Gastrocnemius medialis (tissue), 4 donors: ENCODE results near the gene MTERF1. TPM values are rescaled to one million over a fixed set of nuclear protein-coding genes. Genes with fewer than 3 reads are reported as not detected.

Experiments used
- ATAC-seq, 2 donors: fragments of 150-250 bp; one replicate each; pipeline ENCODE4 v1.9.1; 2016
- DNase-seq, 2 donors: peaks; one replicate each; pipeline ENCODE4 v3.0.0-alpha.2; 2019
- H3K27ac ChIP-seq, 4 donors: fragments of 200-600 bp; sonication (generic); 1 replicate in 1 of 4; 2 replicates in 3 of 4; pipeline ENCODE4 v1.5.1; 2016 to 2018; ENCODE audit warnings: mild to moderate bottlenecking in 2 of 4, moderate library complexity in 1 of 4
- H3K27me3 ChIP-seq, 3 donors: fragments of 200-600 bp; sonication (generic) in 2 of 3; 1 replicate in 1 of 3; 2 replicates in 2 of 3; pipeline versions ENCODE4 v1.5.1 to v1.6.0; 2016 to 2019; ENCODE audit warnings: mild to moderate bottlenecking in 1 of 3, moderate library complexity in 1 of 3
- H3K36me3 ChIP-seq, 2 donors: fragments of 200-600 bp; sonication (generic) in 1 of 2; one replicate each; pipeline ENCODE4 v1.5.1; 2017 to 2018
- H3K4me1 ChIP-seq, 2 donors: fragments of 200-600 bp; sonication (generic) in 1 of 2; one replicate each; pipeline ENCODE4 v1.5.1; 2016 to 2017; ENCODE audit warnings: mild to moderate bottlenecking in 2 of 2
- H3K4me3 ChIP-seq, 4 donors: fragments of 200-600 bp; sonication (generic) in 3 of 4; 1 replicate in 1 of 4; 2 replicates in 3 of 4; pipeline ENCODE4 v1.5.1; 2016 to 2019; ENCODE audit warnings: mild to moderate bottlenecking in 2 of 4
- H3K9me3 ChIP-seq, 3 donors: fragments of 200-600 bp; sonication (generic) in 2 of 3; 1 replicate in 1 of 3; 2 replicates in 2 of 3; pipeline ENCODE4 v1.5.1; 2016 to 2019
- CTCF ChIP-seq, 5 experiments: fragments of 450-650 bp in 3 of 5; fragments of 200-600 bp in 2 of 5; sonication (generic) in 2 of 5; IDR thresholded peaks in 4 of 5; conservative IDR thresholded peaks in 1 of 5; 1 replicate in 4 of 5; 2 replicates in 1 of 5; pipeline ENCODE4 v1.5.1; 2016 to 2019; ENCODE audit warnings: antibody characterized with exemption in 5 of 5, mild to moderate bottlenecking in 3 of 5, moderate library complexity in 3 of 5
- POLR2A ChIP-seq, 2 donors: fragments of 450-650 bp; IDR thresholded peaks; one replicate each; pipeline ENCODE4 v1.6.1; 2017; ENCODE audit warnings: antibody characterized with exemption in 2 of 2, mild to moderate bottlenecking in 2 of 2, moderate library complexity in 2 of 2
- in situ Hi-C, 4 donors: fragments of 200-750 bp; cut with MboI; loops; one replicate each; pipeline versions ENCODE4 v1.15.0 to v1.8.0; 2017; ENCODE audit warnings: low sequenced_read_pairs in 4 of 4
- intact Hi-C: fragments of 100-400 bp; cut with DNase I; formaldehyde crosslinking; loops from one replicate; pipeline ENCODE4 v1.15.1; 2023; ENCODE audit warnings: low total_unique reads
- total RNA-seq, 4 donors: library from RNA; depleted of rRNA; stranded (reverse); fragments of >200 nt; gene quantifications; one replicate each; pipeline versions ENCODE4 v1.1.0 to v1.2.3, GENCODE V29; 2016

MTERF1 gene
- total RNA-seq, 4 donors from 2014 or later = 3.3 to 5.5 (median 3.7) TPM

- H3K27me3 ChIP-seq = no peaks in the 10 kb centered on the region
- H3K9me3 ChIP-seq = no peaks in the 10 kb centered on the region
- no peaks in the 10 kb centered on the region for H3K36me3 ChIP-seq
- no peak for DNase-seq
- no peak overlapping the region for H3K27ac ChIP-seq
- H3K4me1 ChIP-seq = peaks cover 0 to 11% of the 10 kb centered on the region in 2 donors
- no peak for ATAC-seq
- TF ChIP-seq CTCF (IDR thresholded peaks at IDR 0.05 in 4 of 5, conservative IDR thresholded peaks at IDR 0.05 in 1 of 5) (no peak), POLR2A (IDR thresholded peaks at IDR 0.05) (no peak)
- in situ Hi-C loops (no loop called here), intact Hi-C loops (no loop called here)
- H3K4me3 ChIP-seq = no peak overlapping the region
Observed at GRCh38 chr7:91883676-91884362, 3.3 kb upstream of the MTERF1 start.

- ATAC-seq (peak in 1 of 2 donors; percentile 11), DNase-seq (no peak)
- peaks cover 0 to 11% of the 10 kb centered on the region in 2 donors for H3K4me1 ChIP-seq
- no peaks in the 10 kb centered on the region for H3K9me3 ChIP-seq
- H3K36me3 ChIP-seq = no peaks in the 10 kb centered on the region
- H3K4me3 ChIP-seq = peak overlapping the region; percentile 66 to 80 (median 76)
- no peak for TF ChIP-seq CTCF (IDR thresholded peaks at IDR 0.05 in 4 of 5, conservative IDR thresholded peaks at IDR 0.05 in 1 of 5)
- no peak for TF ChIP-seq POLR2A (IDR thresholded peaks at IDR 0.05)
- no peaks in the 10 kb centered on the region for H3K27me3 ChIP-seq
- intact Hi-C loops (loop anchor here (2.0 kb wide), 1 partner anchor 61 kb away; the partner anchor contains the start of gene AKAP9), in situ Hi-C loops (no loop called here)
- H3K27ac ChIP-seq = peak overlapping the region in 2 of 4 donors; percentile 40 to 59
Observed at GRCh38 chr7:91880016-91880412, 488 bp downstream of the MTERF1 start.

- intact Hi-C loops = loop anchor here (10.0 kb wide), 1 partner anchor 792 kb away; no protein-coding TSS in a partner anchor
Observed at GRCh38 chr7:91876391-91877133, 3.9 kb downstream of the MTERF1 start.

GRCh38 chr7:91875851-91876250 lies 4.7 kb downstream of the MTERF1 start:
- H3K4me1 ChIP-seq = peaks cover 0 to 11% of the 10 kb centered on the region in 2 donors
- TF ChIP-seq CTCF (IDR thresholded peaks at IDR 0.05 in 4 of 5, conservative IDR thresholded peaks at IDR 0.05 in 1 of 5) = no peak
- TF ChIP-seq POLR2A (IDR thresholded peaks at IDR 0.05) = no peak
- peaks cover 0 to 7% of the 10 kb centered on the region in 2 donors for H3K36me3 ChIP-seq
- no peaks in the 10 kb centered on the region for H3K27me3 ChIP-seq
- H3K9me3 ChIP-seq = no peaks in the 10 kb centered on the region
- DNase-seq = no peak
- no peak overlapping the region for H3K27ac ChIP-seq
- in situ Hi-C loops (no loop called here), intact Hi-C loops (loop anchor here (10.0 kb wide), 1 partner anchor 791 kb away; no protein-coding TSS in a partner anchor)
- no peak for ATAC-seq
- no peak overlapping the region for H3K4me3 ChIP-seq

More at GRCh38 chr7:91876391-91877133, 3.9 kb downstream of the MTERF1 start:
- Histone ChIP-seq H3K27ac (no peak overlapping the region), H3K4me3 (no peak overlapping the region), H3K9me3 (no peaks in the 10 kb centered on the region), H3K4me1 (peaks cover 0 to 11% of the 10 kb centered on the region in 2 donors), H3K36me3 (peaks cover 0 to 7% of the 10 kb centered on the region in 2 donors), H3K27me3 (no peaks in the 10 kb centered on the region)
- no peak for TF ChIP-seq POLR2A (IDR thresholded peaks at IDR 0.05)
- no peak for TF ChIP-seq CTCF (IDR thresholded peaks at IDR 0.05 in 4 of 5, conservative IDR thresholded peaks at IDR 0.05 in 1 of 5)
- in situ Hi-C loops = no loop called here
- no peak for DNase-seq
- ATAC-seq = no peak
